Peyer's patch (tissue), 4 donors: ENCODE data around the gene BFSP2.

ENCODE experiments used
- POLR2A ChIP-seq, 2 donors: fragments of 450-650 bp; IDR thresholded peaks; one replicate each; pipeline ENCODE4 v1.5.1; 2017; ENCODE audit warnings: antibody characterized with exemption in 2 of 2, mild to moderate bottlenecking in 2 of 2, moderate library complexity in 2 of 2
- TF ChIP-seq, protein P1 (sequence below), 6 experiments: fragments of 450-650 bp in 4 of 6; fragments of 200-600 bp in 2 of 6; sonication (generic) in 1 of 6; IDR thresholded peaks; one replicate each; pipeline ENCODE4 v1.5.1; 2017 to 2019; ENCODE audit warnings: antibody characterized with exemption in 6 of 6, mild to moderate bottlenecking in 3 of 6, moderate library complexity in 1 of 6

DNA sequence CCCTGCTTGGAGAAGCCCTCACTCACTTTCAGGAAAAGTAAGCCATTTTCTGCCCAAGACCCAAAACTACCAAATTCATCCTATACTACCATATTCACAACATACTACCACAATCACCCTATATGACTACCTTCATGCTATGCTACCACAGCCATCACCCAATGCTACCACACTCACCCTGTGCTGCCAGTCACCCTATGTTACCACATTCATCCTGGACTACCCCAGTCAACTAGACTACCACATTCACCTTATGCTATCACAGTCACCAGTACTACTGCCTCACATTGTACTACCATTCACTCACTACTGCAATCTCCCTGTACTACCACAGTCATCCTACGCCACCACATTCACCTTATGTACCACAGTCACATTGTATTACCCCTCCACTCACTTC is 115.3 kb downstream of the BFSP2 start:
- TF ChIP-seq, protein P1, sequence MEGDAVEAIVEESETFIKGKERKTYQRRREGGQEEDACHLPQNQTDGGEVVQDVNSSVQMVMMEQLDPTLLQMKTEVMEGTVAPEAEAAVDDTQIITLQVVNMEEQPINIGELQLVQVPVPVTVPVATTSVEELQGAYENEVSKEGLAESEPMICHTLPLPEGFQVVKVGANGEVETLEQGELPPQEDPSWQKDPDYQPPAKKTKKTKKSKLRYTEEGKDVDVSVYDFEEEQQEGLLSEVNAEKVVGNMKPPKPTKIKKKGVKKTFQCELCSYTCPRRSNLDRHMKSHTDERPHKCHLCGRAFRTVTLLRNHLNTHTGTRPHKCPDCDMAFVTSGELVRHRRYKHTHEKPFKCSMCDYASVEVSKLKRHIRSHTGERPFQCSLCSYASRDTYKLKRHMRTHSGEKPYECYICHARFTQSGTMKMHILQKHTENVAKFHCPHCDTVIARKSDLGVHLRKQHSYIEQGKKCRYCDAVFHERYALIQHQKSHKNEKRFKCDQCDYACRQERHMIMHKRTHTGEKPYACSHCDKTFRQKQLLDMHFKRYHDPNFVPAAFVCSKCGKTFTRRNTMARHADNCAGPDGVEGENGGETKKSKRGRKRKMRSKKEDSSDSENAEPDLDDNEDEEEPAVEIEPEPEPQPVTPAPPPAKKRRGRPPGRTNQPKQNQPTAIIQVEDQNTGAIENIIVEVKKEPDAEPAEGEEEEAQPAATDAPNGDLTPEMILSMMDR (IDR thresholded peaks at IDR 0.05): no peak
- no peak for TF ChIP-seq POLR2A (IDR thresholded peaks at IDR 0.05)
